ENCODE results near the gene AANAT. TPM values are rescaled to one million over a fixed set of nuclear protein-coding genes. Genes with fewer than 3 reads are reported as not detected.

The AANAT gene
- total RNA-seq, 4 donors from 2014 or later = not detected

DNA sequence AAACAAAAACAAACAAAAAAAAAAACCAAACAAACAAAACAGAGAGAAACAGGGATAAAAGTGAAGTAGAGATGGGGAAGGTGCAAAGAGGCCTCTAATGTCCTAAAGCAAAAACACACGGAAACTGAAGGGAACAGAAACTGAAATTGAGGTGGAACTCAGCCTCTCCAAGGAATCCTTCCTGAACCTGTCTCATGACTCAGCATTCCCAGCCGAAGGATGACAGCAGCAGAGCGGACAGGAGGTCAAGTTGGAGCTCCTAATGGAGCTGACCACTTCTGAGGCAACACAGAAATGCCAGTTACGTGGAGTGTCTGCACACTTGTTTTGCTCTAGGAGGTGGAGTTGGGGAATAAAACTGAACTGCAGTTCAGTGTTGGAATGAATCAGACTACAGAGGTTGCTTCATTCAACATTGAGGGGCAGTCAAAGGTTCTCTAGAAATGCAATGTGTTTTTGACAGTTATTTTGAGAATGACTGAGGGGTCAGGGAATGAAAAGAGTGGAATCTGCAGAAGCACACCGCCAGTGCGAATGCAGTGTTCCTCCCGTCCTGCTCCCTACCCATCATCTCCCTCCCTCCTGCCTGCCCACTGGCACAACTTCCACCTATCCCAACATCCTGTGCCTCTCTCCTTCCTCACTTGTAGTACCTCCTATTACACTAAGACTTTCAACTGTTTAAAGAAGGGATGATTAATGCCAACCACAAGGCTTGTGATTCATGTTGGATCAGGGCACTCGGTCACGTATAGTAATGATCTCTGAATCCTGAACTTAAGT lies 20.8 kb upstream of the AANAT start:
- H3K27ac ChIP-seq = peak overlapping the region in 2 of 4 donors; percentile 7 to 20
- no peaks in the 10 kb centered on the region for H3K36me3 ChIP-seq
- no peaks in the 10 kb centered on the region for H3K9me3 ChIP-seq
- 39 to 46% methylated on average over 4 to 9 of the region's 9 CpGs for WGBS, 2 donors (ENCODE audit: low coverage in 1 of 2)
- no peaks in the 10 kb centered on the region for H3K27me3 ChIP-seq
- TF ChIP-seq POLR2AphosphoS5 (IDR thresholded peaks at IDR 0.05) (peak; percentile 67), POLR2A (IDR thresholded peaks at IDR 0.05) (no peak)
- no peak overlapping the region for H3K4me3 ChIP-seq
- peak; percentile 74 for ATAC-seq
- peaks cover 0 to 54% (median 6%) of the 10 kb centered on the region in 3 donors for H3K4me1 ChIP-seq

DNA sequence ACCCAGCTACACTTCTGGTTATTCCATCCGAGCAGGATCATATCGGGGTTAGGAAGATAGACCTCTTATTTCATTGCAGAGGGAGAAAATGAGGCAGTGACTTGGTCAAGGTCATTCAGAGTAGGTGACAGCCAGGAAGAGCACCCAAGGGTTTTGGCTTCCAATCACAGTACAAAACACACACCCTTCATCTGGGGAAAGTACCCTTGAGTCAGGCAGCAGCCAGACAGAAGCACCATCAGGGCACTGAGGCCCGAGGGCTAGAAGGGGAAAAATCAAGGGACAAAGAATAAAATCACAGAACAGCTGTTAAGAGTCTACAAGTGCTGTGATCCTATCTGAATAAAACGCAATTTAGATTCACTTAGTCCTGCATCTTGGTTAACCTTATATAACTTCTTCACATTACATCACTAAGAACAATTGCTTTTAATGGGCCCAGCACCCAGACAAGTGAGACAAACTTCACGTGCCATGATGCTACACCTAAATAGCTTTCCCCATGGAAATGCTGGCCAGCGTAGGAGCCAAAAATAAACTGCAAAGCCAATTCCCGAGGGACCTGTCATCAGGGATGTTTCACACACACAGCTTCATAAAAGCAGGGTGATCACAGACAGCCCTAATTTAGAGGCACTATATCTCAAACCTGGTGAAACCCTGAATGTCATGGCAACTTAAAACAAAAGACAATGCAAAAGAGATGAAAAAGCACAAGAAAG lies 19.3 kb upstream of the AANAT start:
- ATAC-seq = no peak
- no peak overlapping the region for H3K4me3 ChIP-seq
- no peaks in the 10 kb centered on the region for H3K9me3 ChIP-seq
- TF ChIP-seq, protein P1, sequence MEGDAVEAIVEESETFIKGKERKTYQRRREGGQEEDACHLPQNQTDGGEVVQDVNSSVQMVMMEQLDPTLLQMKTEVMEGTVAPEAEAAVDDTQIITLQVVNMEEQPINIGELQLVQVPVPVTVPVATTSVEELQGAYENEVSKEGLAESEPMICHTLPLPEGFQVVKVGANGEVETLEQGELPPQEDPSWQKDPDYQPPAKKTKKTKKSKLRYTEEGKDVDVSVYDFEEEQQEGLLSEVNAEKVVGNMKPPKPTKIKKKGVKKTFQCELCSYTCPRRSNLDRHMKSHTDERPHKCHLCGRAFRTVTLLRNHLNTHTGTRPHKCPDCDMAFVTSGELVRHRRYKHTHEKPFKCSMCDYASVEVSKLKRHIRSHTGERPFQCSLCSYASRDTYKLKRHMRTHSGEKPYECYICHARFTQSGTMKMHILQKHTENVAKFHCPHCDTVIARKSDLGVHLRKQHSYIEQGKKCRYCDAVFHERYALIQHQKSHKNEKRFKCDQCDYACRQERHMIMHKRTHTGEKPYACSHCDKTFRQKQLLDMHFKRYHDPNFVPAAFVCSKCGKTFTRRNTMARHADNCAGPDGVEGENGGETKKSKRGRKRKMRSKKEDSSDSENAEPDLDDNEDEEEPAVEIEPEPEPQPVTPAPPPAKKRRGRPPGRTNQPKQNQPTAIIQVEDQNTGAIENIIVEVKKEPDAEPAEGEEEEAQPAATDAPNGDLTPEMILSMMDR (IDR thresholded peaks at IDR 0.05) = no peak
- no peak for TF ChIP-seq EP300 (IDR thresholded peaks at IDR 0.05)
- no peak for TF ChIP-seq POLR2AphosphoS5 (IDR thresholded peaks at IDR 0.05)
- TF ChIP-seq POLR2A (IDR thresholded peaks at IDR 0.05) = no peak
- no peaks in the 10 kb centered on the region for H3K27me3 ChIP-seq
- 41 to 61% methylated on average over 5 of the region's 7 CpGs for WGBS, 2 donors (ENCODE audit: low coverage in 1 of 2)
- peak overlapping the region in 2 of 4 donors; percentile 27 to 43 for H3K27ac ChIP-seq
- peaks cover 0 to 64% (median 13%) of the 10 kb centered on the region in 3 donors for H3K4me1 ChIP-seq
- H3K36me3 ChIP-seq = no peaks in the 10 kb centered on the region

DNA sequence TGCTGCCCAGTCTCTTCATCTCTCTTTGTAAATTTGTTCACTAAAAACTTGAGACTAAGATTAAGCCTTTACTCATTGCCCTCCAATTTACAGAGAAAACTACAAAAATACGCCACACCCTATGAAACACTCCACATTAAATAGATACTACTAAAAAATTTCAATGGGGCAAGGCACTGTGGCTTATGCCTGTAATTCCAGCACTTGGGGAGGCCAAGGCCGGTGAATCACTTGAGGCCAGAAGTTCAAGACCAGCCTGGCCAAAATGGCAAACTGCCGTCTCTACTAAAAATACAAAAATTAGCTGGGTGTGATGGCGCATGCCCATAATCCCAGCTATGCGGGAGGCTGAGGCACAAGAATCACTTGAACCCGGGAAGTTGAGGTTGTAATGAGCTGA lies 18.3 kb upstream of the AANAT start:
- H3K4me1 ChIP-seq = peaks cover 0 to 64% (median 13%) of the 10 kb centered on the region in 3 donors
- no peak for TF ChIP-seq EP300 (IDR thresholded peaks at IDR 0.05)
- TF ChIP-seq, protein P1 (IDR thresholded peaks at IDR 0.05) = no peak
- TF ChIP-seq POLR2A (IDR thresholded peaks at IDR 0.05) = no peak
- no peak for TF ChIP-seq POLR2AphosphoS5 (IDR thresholded peaks at IDR 0.05)
- no peaks in the 10 kb centered on the region for H3K27me3 ChIP-seq
- H3K9me3 ChIP-seq = no peaks in the 10 kb centered on the region
- no peak for ATAC-seq
- WGBS, 2 donors (ENCODE audit: low coverage in 1 of 2) = 88 to 94% methylated on average over 5 to 6 of the region's 6 CpGs
- no peak overlapping the region for H3K4me3 ChIP-seq
- no peak overlapping the region for H3K27ac ChIP-seq
- H3K36me3 ChIP-seq = no peaks in the 10 kb centered on the region

DNA sequence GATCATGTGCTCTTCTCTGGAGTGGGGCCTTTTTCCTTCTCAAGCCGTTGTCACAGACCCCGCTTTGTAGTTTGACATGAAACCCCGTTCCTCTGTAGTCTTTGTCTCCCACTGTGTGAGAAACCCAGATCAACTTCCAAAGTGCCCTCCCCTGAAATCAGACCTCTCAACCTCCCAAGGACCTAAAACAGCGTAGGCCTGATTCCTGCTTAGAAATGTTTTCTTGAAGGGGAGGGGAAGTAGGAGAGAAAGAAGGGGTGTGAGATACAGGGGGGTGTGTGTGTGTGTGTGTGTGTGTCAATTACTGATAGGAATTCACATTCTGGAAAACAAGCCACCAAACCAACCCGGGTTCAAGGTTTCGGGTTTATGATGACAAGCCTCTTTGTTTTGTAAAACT lies 15.9 kb upstream of the AANAT start:
- TF ChIP-seq EP300 (IDR thresholded peaks at IDR 0.05) = no peak
- TF ChIP-seq POLR2AphosphoS5 (IDR thresholded peaks at IDR 0.05) = no peak
- TF ChIP-seq POLR2A (IDR thresholded peaks at IDR 0.05) = no peak
- TF ChIP-seq, protein P1 (IDR thresholded peaks at IDR 0.05) = no peak
- peaks cover 0 to 44% (median 8%) of the 10 kb centered on the region in 3 donors for H3K4me1 ChIP-seq
- WGBS, 2 donors (ENCODE audit: low coverage in 1 of 2) = 67 to 72% methylated on average over 4 to 5 of the region's 6 CpGs
- H3K9me3 ChIP-seq = no peaks in the 10 kb centered on the region
- H3K4me3 ChIP-seq = peak overlapping the region in 1 of 2 donors; percentile 98
- ATAC-seq = no peak
- no peaks in the 10 kb centered on the region for H3K36me3 ChIP-seq
- H3K27ac ChIP-seq = no peak overlapping the region
- no peaks in the 10 kb centered on the region for H3K27me3 ChIP-seq

DNA sequence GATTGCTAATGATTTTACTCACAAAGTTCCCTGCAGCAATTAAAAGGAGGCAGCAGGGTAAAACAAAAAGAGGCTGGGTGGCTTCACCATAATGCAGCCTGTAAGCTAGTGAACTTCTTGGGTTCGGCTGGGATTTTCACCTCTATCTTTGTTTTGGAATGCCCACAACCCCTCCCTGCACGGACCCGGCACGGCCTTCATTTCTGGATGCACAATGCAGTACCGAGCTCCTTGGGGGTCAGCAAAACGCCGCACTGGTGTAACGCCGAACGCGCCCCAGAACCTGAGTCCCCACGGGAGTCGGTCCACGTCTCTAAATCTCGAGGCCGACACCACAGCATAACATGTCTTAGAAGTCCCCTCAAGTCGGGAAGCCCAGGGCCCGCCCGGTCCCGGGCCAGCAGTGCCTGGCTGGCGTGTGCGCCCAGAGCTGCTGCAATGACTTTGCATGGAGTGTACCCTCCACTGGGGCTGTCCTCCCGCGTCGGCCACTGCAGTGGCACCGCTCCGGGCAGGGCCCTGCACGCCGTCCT lies 15.2 kb upstream of the AANAT start:
- no peaks in the 10 kb centered on the region for H3K27me3 ChIP-seq
- H3K36me3 ChIP-seq = no peaks in the 10 kb centered on the region
- TF ChIP-seq, protein P1 (IDR thresholded peaks at IDR 0.05) = no peak
- no peak for TF ChIP-seq EP300 (IDR thresholded peaks at IDR 0.05)
- TF ChIP-seq POLR2AphosphoS5 (IDR thresholded peaks at IDR 0.05) = no peak
- no peak for TF ChIP-seq POLR2A (IDR thresholded peaks at IDR 0.05)
- 0% methylated on average over 1 to 4 of the region's 29 CpGs for WGBS, 2 donors (ENCODE audit: low coverage in 1 of 2)
- ATAC-seq = peak; percentile 37
- H3K4me1 ChIP-seq = peaks cover 0 to 37% (median 7%) of the 10 kb centered on the region in 3 donors
- no peaks in the 10 kb centered on the region for H3K9me3 ChIP-seq
- peak overlapping the region in 3 of 4 donors; percentile 83 to 89 (median 85) for H3K27ac ChIP-seq
- peak overlapping the region; percentile 79 to 98 for H3K4me3 ChIP-seq

All from gastroesophageal sphincter (tissue), 4 donors.